Measurements from ENCODE around the gene DDX52.

- TF ChIP-seq CTCF (IDR thresholded peaks at IDR 0.05) (no peak), POLR2A (IDR thresholded peaks at IDR 0.05) (no peak)
Measured at GRCh38 chr17:37564252-37564651, 79.0 kb downstream of the DDX52 start.

Data from Peyer's patch (tissue), 4 donors.